Nephron (organoid): Measurements from ENCODE around the gene TPM2.

Source experiments
- H3K27ac Mint-ChIP-seq, 3 experiments: 2 replicates each; pipeline ENCODE4 v1.8.0; 2020; ENCODE audit warnings: mixed read lengths in 3 of 3, mild to moderate bottlenecking in 2 of 3, moderate library complexity in 1 of 3
- H3K27me3 Mint-ChIP-seq: 2 replicates; pipeline ENCODE4 v1.8.0; 2021; ENCODE audit warnings: low read depth, mild to moderate bottlenecking, moderate library complexity, mixed read lengths
- H3K36me3 Mint-ChIP-seq: 2 replicates; pipeline ENCODE4 v1.8.0; 2020; ENCODE audit warnings: low read depth, mixed read lengths
- H3K4me1 Mint-ChIP-seq: 2 replicates; pipeline ENCODE4 v1.8.0; 2020; ENCODE audit warnings: mixed read lengths
- H3K4me3 Mint-ChIP-seq, 3 experiments: 2 replicates each; pipeline ENCODE4 v1.8.0; 2020; ENCODE audit warnings: mild to moderate bottlenecking in 3 of 3, mixed read lengths in 3 of 3, moderate library complexity in 2 of 3
- H3K9me3 Mint-ChIP-seq: 2 replicates; pipeline ENCODE4 v1.8.0; 2020; ENCODE audit warnings: mixed read lengths
- TF ChIP-seq, protein P1 (sequence below), 3 experiments: fragments of 200-600 bp; sonication (generic); IDR thresholded peaks; one replicate each; pipeline ENCODE4 v1.5.0; 2021; ENCODE audit warnings: antibody characterized with exemption in 3 of 3; ENCODE audit not compliant: unreplicated experiment in 3 of 3

TPM2 gene

DNA sequence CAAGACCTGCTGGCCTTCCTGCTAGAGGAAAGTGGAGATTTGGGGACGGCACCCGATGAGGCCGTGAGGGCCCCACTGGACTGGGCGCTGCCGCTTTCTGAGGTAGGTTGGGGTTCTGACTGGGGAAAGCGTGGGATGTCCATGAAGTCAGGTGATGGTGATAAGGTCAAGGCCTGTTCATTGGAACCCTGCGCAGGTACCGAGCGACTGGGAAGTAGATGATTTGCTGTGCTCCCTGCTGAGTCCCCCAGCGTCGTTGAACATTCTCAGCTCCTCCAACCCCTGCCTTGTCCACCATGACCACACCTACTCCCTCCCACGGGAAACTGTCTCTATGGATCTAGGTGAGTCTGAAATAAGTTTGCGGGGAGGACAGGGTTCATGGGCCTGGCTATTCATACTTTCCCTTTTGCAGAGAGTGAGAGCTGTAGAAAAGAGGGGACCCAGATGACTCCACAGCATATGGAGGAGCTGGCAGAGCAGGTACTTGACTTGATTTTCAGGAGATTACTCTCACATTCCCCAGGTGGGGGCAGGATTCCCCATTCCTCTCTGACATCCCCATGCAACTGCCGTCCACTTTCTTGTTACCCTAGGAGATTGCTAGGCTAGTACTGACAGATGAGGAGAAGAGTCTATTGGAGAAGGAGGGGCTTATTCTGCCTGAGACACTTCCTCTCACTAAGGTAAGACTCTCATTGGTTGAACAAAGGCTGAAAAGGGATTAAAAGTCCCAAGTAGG lies 43.2 kb upstream of the TPM2 start:
- peaks cover 8% of the 10 kb centered on the region for H3K4me1 Mint-ChIP-seq
- H3K27me3 Mint-ChIP-seq: no peaks in the 10 kb centered on the region
- H3K36me3 Mint-ChIP-seq: peaks cover 28% of the 10 kb centered on the region
- H3K9me3 Mint-ChIP-seq: no peaks in the 10 kb centered on the region
- peak overlapping the region in 1 of 3 experiments; percentile 94 for H3K4me3 Mint-ChIP-seq
- TF ChIP-seq, protein P1, sequence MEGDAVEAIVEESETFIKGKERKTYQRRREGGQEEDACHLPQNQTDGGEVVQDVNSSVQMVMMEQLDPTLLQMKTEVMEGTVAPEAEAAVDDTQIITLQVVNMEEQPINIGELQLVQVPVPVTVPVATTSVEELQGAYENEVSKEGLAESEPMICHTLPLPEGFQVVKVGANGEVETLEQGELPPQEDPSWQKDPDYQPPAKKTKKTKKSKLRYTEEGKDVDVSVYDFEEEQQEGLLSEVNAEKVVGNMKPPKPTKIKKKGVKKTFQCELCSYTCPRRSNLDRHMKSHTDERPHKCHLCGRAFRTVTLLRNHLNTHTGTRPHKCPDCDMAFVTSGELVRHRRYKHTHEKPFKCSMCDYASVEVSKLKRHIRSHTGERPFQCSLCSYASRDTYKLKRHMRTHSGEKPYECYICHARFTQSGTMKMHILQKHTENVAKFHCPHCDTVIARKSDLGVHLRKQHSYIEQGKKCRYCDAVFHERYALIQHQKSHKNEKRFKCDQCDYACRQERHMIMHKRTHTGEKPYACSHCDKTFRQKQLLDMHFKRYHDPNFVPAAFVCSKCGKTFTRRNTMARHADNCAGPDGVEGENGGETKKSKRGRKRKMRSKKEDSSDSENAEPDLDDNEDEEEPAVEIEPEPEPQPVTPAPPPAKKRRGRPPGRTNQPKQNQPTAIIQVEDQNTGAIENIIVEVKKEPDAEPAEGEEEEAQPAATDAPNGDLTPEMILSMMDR (IDR thresholded peaks at IDR 0.05; ENCODE audit: unreplicated experiment in 3 of 3): no peak
- peak overlapping the region in 1 of 3 experiments; percentile 87 for H3K27ac Mint-ChIP-seq

DNA sequence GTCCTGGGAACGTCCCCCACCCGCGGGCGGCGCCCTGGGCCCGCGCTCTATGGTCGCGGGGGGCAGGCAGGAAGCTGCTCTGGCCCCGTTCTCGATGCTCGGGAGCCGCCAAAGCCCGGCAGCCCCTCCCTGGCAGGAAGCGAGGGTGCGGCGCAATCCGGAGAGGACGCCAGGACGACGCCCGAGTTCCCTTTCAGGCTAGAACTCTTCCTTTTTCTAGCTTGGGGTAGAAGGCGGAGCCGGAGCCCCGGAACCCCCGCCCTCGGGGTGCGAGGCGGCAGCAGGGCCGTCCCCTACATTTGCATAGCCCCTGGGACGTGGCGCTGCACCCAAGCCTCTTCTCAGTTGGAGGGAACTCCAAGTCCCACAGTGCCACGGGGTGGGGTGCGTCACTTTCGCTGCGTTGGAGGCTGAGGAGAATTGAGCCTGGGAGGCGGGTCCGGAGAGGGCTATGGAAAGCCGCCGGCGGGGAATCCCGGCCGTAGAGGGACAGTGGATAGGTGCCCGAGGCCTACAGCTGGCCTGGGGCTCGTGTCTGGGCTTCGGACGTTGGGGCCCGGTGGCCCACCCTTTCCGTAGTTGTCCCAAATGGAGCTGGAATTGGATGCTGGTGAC lies 42.6 kb upstream of the TPM2 start, which contains the start of the genes CREB3 and TLN1:
TSS of gene CREB3 (plus strand) at position 482 of the 615 bp plus-strand sequence. CDS start at position 589, 107 bp downstream.
TSS of gene TLN1 (minus strand) at position 11 of the 615 bp plus-strand sequence. CDS start 6,501 bp downstream, outside the sequence.
- H3K9me3 Mint-ChIP-seq: no peaks in the 10 kb centered on the region
- H3K4me3 Mint-ChIP-seq: peak within 1 kb of the TSS in 1 of 3 experiments; percentile 94
- H3K27me3 Mint-ChIP-seq: no peaks in the 10 kb centered on the region
- peak within 1 kb of the TSS in 1 of 3 experiments; percentile 87 for H3K27ac Mint-ChIP-seq
- H3K4me1 Mint-ChIP-seq: peaks cover 8% of the 10 kb centered on the region
- H3K36me3 Mint-ChIP-seq: peaks cover 23% of the 10 kb centered on the region
- TF ChIP-seq, protein P1 (IDR thresholded peaks at IDR 0.05; ENCODE audit: unreplicated experiment in 3 of 3): no peak

DNA sequence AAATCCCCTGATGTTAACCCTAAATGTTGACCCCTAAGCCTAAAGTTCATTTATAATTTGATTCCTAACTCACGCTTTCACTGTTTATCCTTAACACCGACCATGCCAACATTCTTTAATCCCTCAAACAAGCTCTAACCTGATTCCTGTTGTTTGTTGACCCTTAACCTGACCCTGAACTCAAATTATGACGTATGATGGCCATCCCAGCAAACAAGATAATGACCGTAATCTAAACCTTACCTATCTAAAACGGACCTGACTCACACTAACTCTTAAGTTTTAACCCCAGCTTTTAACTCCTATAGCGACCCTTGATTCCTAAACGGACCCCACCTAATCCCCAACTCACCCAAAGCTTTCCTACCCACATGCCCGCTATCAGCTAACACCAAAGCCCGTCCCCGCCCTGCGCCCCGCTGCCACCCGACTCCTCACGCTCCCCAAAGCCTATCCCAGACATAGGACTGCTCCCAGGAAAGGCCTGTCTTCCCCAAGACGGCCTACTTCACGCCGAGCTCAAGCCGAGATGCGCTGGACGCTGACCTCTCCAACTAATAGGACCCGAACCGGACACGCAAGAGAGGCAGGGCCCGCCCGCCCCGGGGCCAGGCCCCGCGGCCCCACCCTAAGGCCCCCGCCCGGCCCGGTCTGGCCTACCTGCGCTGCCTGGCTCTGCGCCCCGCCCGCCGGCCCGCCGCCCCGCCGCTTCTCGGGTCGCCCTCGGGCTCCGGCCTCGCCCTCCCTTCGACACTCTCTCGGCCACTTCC lies 41.9 kb upstream of the TPM2 start:
- Mint-ChIP-seq H3K36me3 (peaks cover 24% of the 10 kb centered on the region), H3K4me3 (peak overlapping the region in 1 of 3 experiments; percentile 94)
- TF ChIP-seq, protein P1 (IDR thresholded peaks at IDR 0.05; ENCODE audit: unreplicated experiment in 3 of 3): no peak

DNA sequence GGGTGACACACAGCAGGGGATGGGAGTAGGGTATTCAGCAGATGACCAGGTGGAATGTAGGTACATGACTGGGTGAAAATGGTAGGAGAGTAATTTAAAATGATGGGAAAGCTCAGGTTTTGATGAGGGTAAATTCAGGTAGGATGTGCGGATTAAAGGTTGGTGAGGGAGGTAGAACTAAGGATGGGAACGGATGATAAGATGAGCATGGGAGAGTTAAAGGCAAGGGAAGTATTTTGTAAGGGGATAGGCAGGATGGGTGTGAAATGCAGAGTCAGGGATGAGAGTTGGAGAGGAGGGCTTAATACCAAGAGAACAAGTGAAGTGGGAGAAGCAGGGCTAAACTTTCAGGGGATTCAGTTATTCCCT lies 40.7 kb upstream of the TPM2 start:
- Mint-ChIP-seq H3K4me3 (no peak overlapping the region), H3K4me1 (peaks cover 8% of the 10 kb centered on the region), H3K36me3 (peaks cover 22% of the 10 kb centered on the region), H3K9me3 (no peaks in the 10 kb centered on the region), H3K27ac (peak overlapping the region in 1 of 3 experiments; percentile 87), H3K27me3 (no peaks in the 10 kb centered on the region)
- TF ChIP-seq, protein P1 (IDR thresholded peaks at IDR 0.05; ENCODE audit: unreplicated experiment in 3 of 3): no peak

More for the DNA sequence above, 41.9 kb upstream of the TPM2 start:
- Mint-ChIP-seq H3K4me1 (peaks cover 8% of the 10 kb centered on the region), H3K27ac (peak overlapping the region in 1 of 3 experiments; percentile 87), H3K27me3 (no peaks in the 10 kb centered on the region), H3K9me3 (no peaks in the 10 kb centered on the region)

DNA sequence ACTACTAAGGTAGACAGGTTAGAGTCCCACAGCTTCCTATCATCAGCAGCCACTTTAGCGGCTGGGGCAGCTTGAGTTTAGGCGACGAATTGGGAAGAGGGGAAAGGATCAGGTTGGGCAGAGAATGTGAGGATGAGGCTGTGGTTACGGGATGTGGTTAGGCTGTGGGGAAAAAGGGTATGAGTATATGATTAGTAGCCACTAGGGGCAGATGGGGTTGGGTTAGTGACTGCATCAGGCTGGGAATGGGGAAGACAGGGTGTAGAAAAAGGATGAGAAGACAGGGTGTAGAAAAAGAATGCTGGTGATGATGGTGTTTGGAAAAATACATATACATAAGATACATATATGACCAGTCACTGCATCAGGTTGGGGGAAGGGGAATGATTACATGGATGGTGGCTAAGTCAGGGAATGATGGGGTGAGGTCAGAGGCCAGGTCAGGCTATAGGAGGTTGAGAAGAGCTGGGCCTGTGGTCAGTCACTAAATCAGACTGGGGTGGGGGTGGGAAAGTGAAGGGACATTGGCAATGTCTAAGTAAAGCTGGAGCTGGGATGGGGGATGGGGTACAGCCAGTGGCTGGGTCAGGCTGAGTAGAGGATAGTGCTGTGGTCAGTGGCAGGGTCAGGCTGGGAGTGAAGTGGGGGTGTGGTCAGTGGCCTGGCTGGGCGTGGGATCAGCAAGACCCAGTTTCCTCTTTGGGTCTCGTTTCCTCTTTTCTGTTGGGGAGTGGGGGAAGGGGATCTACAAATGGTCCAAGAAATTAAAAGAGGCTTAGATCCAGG lies 40.2 kb upstream of the TPM2 start:
- Mint-ChIP-seq H3K27me3 (no peaks in the 10 kb centered on the region), H3K36me3 (peaks cover 22% of the 10 kb centered on the region), H3K4me3 (no peak overlapping the region), H3K9me3 (no peaks in the 10 kb centered on the region), H3K27ac (peak overlapping the region in 1 of 3 experiments; percentile 87), H3K4me1 (peaks cover 8% of the 10 kb centered on the region)
- TF ChIP-seq, protein P1 (IDR thresholded peaks at IDR 0.05; ENCODE audit: unreplicated experiment in 3 of 3): peak; percentile 44 to 55 (median 51)
